A204.1 (cell line): ENCODE data around the gene ARHGEF2.

Experiments
- FAIRE-seq: peaks from 2 replicates; lab custom pipeline; 2012; peaks lifted over from hg19 to GRCh38; lab: Jason Lieb, UNC

ARHGEF2 gene

GRCh38 chr1:155971910-155972809 is 6.2 kb downstream of the ARHGEF2 start:
- no peak for FAIRE-seq

- FAIRE-seq, result no peak
Observed at GRCh38 chr1:155970531-155971167, 7.7 kb downstream of the ARHGEF2 start.

GRCh38 chr1:155969377-155969791 is 9.0 kb downstream of the ARHGEF2 start:
- FAIRE-seq, result no peak

- no peak for FAIRE-seq
Observed at GRCh38 chr1:155968670-155969069, 9.7 kb downstream of the ARHGEF2 start.

GRCh38 chr1:155968051-155968400 is 10.3 kb downstream of the ARHGEF2 start:
- FAIRE-seq, result no peak

- no peak for FAIRE-seq
Observed at GRCh38 chr1:155967341-155968050, 10.9 kb downstream of the ARHGEF2 start.

GRCh38 chr1:155966750-155967149 is 11.6 kb downstream of the ARHGEF2 start:
- FAIRE-seq, result no peak

GRCh38 chr1:155966135-155966534 is 12.2 kb downstream of the ARHGEF2 start:
- no peak for FAIRE-seq

GRCh38 chr1:155964193-155964592 is 14.2 kb downstream of the ARHGEF2 start:
- no peak for FAIRE-seq

- FAIRE-seq, result no peak
Observed at GRCh38 chr1:155962599-155963211, 15.6 kb downstream of the ARHGEF2 start.

GRCh38 chr1:155961937-155962336 is 16.4 kb downstream of the ARHGEF2 start:
- FAIRE-seq, result no peak

GRCh38 chr1:155960081-155960745 is 18.1 kb downstream of the ARHGEF2 start:
- FAIRE-seq, result no peak

GRCh38 chr1:155957411-155957915 is 20.9 kb downstream of the ARHGEF2 start:
- FAIRE-seq, result no peak

GRCh38 chr1:155954645-155955044 is 23.7 kb downstream of the ARHGEF2 start:
- no peak for FAIRE-seq

- FAIRE-seq, result no peak
Observed at GRCh38 chr1:155952505-155952890, 25.8 kb downstream of the ARHGEF2 start.

- no peak for FAIRE-seq
Observed at GRCh38 chr1:155951753-155952504, 26.4 kb downstream of the ARHGEF2 start.

- no peak for FAIRE-seq
Observed at GRCh38 chr1:155950829-155951228, 27.5 kb downstream of the ARHGEF2 start.

GRCh38 chr1:155947741-155948140 is 30.6 kb downstream of the ARHGEF2 start:
- no peak for FAIRE-seq

- FAIRE-seq, result no peak
Observed at GRCh38 chr1:155947292-155947691, 31.1 kb downstream of the ARHGEF2 start.

GRCh38 chr1:155946633-155947219 is 31.6 kb downstream of the ARHGEF2 start:
- FAIRE-seq, result no peak

GRCh38 chr1:155944444-155944799 is 33.9 kb downstream of the ARHGEF2 start:
- FAIRE-seq, result no peak
